Uterus (tissue), 4 donors: Measurements from ENCODE around the gene FGF14. TPM values are rescaled to one million over a fixed set of nuclear protein-coding genes. Genes with fewer than 3 reads are reported as not detected.

Experiments used
- DNase-seq, 2 donors: peaks; one replicate each; pipeline ENCODE4 v3.0.0-alpha.2; 2019 to 2020
- H3K27ac ChIP-seq, 2 donors: fragments of 200-600 bp; sonication (generic); 1 replicate in 1 of 2; 2 replicates in 1 of 2; pipeline ENCODE4 v1.5.1; 2016 to 2018
- H3K27me3 ChIP-seq, 2 donors: fragments of 200-600 bp; sonication (generic); one replicate each; pipeline ENCODE4 v1.5.1; 2018 to 2019; ENCODE audit warnings: control low read depth in 1 of 2
- H3K36me3 ChIP-seq, 2 donors: fragments of 200-600 bp; sonication (generic); one replicate each; pipeline ENCODE4 v1.5.1; 2019; ENCODE audit warnings: control low read depth in 1 of 2
- H3K4me1 ChIP-seq, 2 donors: fragments of 200-600 bp; sonication (generic); one replicate each; pipeline ENCODE4 v1.5.1; 2018 to 2019; ENCODE audit warnings: control low read depth in 1 of 2
- H3K4me3 ChIP-seq, 2 donors: fragments of 200-600 bp; sonication (generic); 1 replicate in 1 of 2; 2 replicates in 1 of 2; pipeline ENCODE4 v1.5.1; 2018 to 2019; ENCODE audit warnings: mild to moderate bottlenecking in 1 of 2
- H3K9me3 ChIP-seq, 2 donors: fragments of 200-600 bp; sonication (generic); one replicate each; pipeline ENCODE4 v1.5.1; 2019; ENCODE audit warnings: control low read depth in 1 of 2
- CTCF ChIP-seq, 4 experiments: fragments of 200-600 bp in 2 of 4; fragments of 450-650 bp in 2 of 4; sonication (generic) in 2 of 4; IDR thresholded peaks; one replicate each; pipeline ENCODE4 v1.5.1; 2016 to 2019; ENCODE audit warnings: antibody characterized with exemption in 4 of 4, mild to moderate bottlenecking in 2 of 4, moderate library complexity in 1 of 4
- POLR2A ChIP-seq, 2 donors: fragments of 450-650 bp; IDR thresholded peaks; one replicate each; pipeline ENCODE4 v1.6.1; 2016; ENCODE audit warnings: antibody characterized with exemption in 2 of 2, mild to moderate bottlenecking in 1 of 2, moderate library complexity in 1 of 2
- intact Hi-C: fragments of 100-400 bp; cut with DNase I; formaldehyde crosslinking; loops from one replicate; pipeline ENCODE4 v1.15.1; 2023; ENCODE audit warnings: low total_unique reads
- total RNA-seq, 4 donors: library from RNA; depleted of rRNA in 3 of 4; stranded (reverse); fragments of >200 nt in 3 of 4; gene quantifications; one replicate each; pipeline versions ENCODE4 v1.1.0 to v1.2.4, GENCODE V29; 2014 to 2023
- donor health status: DM: yes; HTN: yes; CAD: no.

The FGF14 gene
- total RNA-seq, 4 donors from 2014 or later, result under 0.01 to 0.98 (median 0.62) TPM; not detected in 1

DNA sequence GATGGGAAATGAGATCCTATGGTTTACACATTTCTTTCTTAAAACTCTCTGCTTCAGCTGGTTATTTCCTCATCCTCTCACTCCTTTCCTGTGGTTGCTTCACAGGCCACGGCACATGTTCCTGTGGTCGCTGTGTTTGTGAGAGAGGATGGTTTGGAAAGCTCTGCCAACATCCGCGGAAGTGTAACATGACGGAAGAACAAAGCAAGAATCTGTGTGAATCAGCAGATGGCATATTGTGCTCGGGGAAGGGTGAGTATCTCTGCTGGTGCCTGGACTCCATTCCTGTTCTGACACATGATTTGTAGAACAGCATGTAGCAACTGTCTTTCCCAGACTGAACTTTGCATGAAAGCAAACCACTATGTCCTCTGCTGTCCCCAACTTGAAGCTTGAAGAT lies 695.2 kb downstream of the FGF14 start:
- DNase-seq, result no peak
- H3K9me3 ChIP-seq, result no peaks in the 10 kb centered on the region
- H3K4me1 ChIP-seq, result no peaks in the 10 kb centered on the region
- no peak overlapping the region for H3K27ac ChIP-seq
- no peak overlapping the region for H3K4me3 ChIP-seq
- H3K36me3 ChIP-seq, result no peaks in the 10 kb centered on the region
- TF ChIP-seq POLR2A (IDR thresholded peaks at IDR 0.05) (no peak), CTCF (IDR thresholded peaks at IDR 0.05) (no peak)
- intact Hi-C loops, result no loop called here
- H3K27me3 ChIP-seq, result no peaks in the 10 kb centered on the region

- TF ChIP-seq CTCF (IDR thresholded peaks at IDR 0.05), result no peak
- H3K27ac ChIP-seq, result no peak overlapping the region
- no peak overlapping the region for H3K4me3 ChIP-seq
- DNase-seq, result no peak
- H3K36me3 ChIP-seq, result no peaks in the 10 kb centered on the region
- intact Hi-C loops, result no loop called here
- no peaks in the 10 kb centered on the region for H3K9me3 ChIP-seq
- H3K4me1 ChIP-seq, result no peaks in the 10 kb centered on the region
- no peaks in the 10 kb centered on the region for H3K27me3 ChIP-seq
Observed at GRCh38 chr13:101703838-101704237, 698.0 kb downstream of the FGF14 start.

- Histone ChIP-seq H3K27ac (no peak overlapping the region), H3K27me3 (no peaks in the 10 kb centered on the region), H3K9me3 (no peaks in the 10 kb centered on the region), H3K4me3 (no peak overlapping the region), H3K36me3 (no peaks in the 10 kb centered on the region), H3K4me1 (no peaks in the 10 kb centered on the region)
- intact Hi-C loops, result no loop called here
- TF ChIP-seq CTCF (IDR thresholded peaks at IDR 0.05) (no peak), POLR2A (IDR thresholded peaks at IDR 0.05) (no peak)
- no peak for DNase-seq
Observed at GRCh38 chr13:101703081-101703480, 698.8 kb downstream of the FGF14 start.

GRCh38 chr13:101700598-101700997 lies 701.2 kb downstream of the FGF14 start:
- no peak overlapping the region for H3K27ac ChIP-seq
- no peak for DNase-seq
- no peaks in the 10 kb centered on the region for H3K27me3 ChIP-seq
- no peak overlapping the region for H3K4me3 ChIP-seq
- H3K9me3 ChIP-seq, result no peaks in the 10 kb centered on the region
- no peaks in the 10 kb centered on the region for H3K4me1 ChIP-seq
- intact Hi-C loops, result no loop called here
- no peaks in the 10 kb centered on the region for H3K36me3 ChIP-seq
- TF ChIP-seq POLR2A (IDR thresholded peaks at IDR 0.05) (no peak), CTCF (IDR thresholded peaks at IDR 0.05) (no peak)

DNA sequence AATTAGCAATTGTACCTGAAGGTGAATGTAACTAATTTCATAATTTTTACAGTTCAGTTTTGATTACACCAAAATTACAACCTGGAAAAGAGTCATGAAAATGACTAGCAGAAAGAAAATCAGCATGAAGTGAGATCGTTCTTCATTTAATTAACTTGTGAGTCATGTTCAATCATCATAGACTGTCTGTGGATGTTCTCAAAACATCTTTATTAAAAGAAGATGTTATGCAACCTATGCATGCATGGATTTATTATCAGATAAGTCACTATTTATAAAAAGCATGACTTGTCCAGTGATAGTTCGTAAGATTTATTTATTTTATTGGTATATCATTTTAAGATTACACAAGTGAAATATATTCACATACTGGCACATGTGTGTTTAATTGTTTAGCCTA lies 703.4 kb downstream of the FGF14 start:
- Histone ChIP-seq H3K27me3 (no peaks in the 10 kb centered on the region), H3K4me1 (no peaks in the 10 kb centered on the region), H3K9me3 (no peaks in the 10 kb centered on the region), H3K36me3 (no peaks in the 10 kb centered on the region), H3K4me3 (no peak overlapping the region), H3K27ac (no peak overlapping the region)
- intact Hi-C loops, result no loop called here
- TF ChIP-seq CTCF (IDR thresholded peaks at IDR 0.05) (no peak), POLR2A (IDR thresholded peaks at IDR 0.05) (no peak)
- DNase-seq, result no peak
